IPS DF 6.9 (cell line): ENCODE measurements around the gene TMEM217.

Source experiments
- DNase-seq: peaks from one replicate; pipeline ENCODE4 v3.0.0-alpha.2; 2013; ENCODE audit warnings: low read depth, low spot score
- H3K27ac ChIP-seq: one replicate; pipeline ENCODE4 v1.5.1; 2013; ENCODE audit warnings: low read length, control low read depth
- H3K27me3 ChIP-seq: 2 replicates; pipeline ENCODE4 v1.6.1; 2013; ENCODE audit warnings: mild to moderate bottlenecking, low read length; ENCODE audit not compliant: control insufficient read depth, insufficient read depth
- H3K36me3 ChIP-seq: 2 replicates; pipeline ENCODE4 v1.6.1; 2013; ENCODE audit warnings: low read length; ENCODE audit not compliant: control insufficient read depth, insufficient read depth
- H3K4me1 ChIP-seq: 2 replicates; pipeline ENCODE4 v1.6.1; 2013; ENCODE audit warnings: low read length; ENCODE audit not compliant: control insufficient read depth, insufficient read depth
- H3K4me3 ChIP-seq: 2 replicates; pipeline ENCODE4 v1.5.1; 2013; ENCODE audit warnings: mild to moderate bottlenecking, low read length
- H3K9me3 ChIP-seq: 2 replicates; pipeline ENCODE4 v1.6.1; 2013; ENCODE audit warnings: low read length, inconsistent platforms; ENCODE audit not compliant: control insufficient read depth, insufficient read depth
- WGBS: extraction: QIAGEN DNeasy Blood & Tissue Kit; methylation state at CpG from one replicate; pipeline ENCODE4 v1.1.7; 2013; ENCODE audit warnings: mixed read lengths, missing lambda C conversion rate; ENCODE audit not compliant: insufficient read length, insufficient coverage; 5-methylcytosine and 5-hydroxymethylcytosine counted together

The TMEM217 gene

GRCh38 chr6:37244430-37245310 is 13.3 kb downstream of the TMEM217 start:
- no peak overlapping the region for H3K4me3 ChIP-seq
- no CpG with 5 or more reads among the region's 6 CpGs for WGBS
- no peak for DNase-seq
- H3K9me3 ChIP-seq = no peaks in the 10 kb centered on the region
- H3K36me3 ChIP-seq = no peaks in the 10 kb centered on the region
- no peaks in the 10 kb centered on the region for H3K27me3 ChIP-seq
- H3K27ac ChIP-seq = no peak overlapping the region
- no peaks in the 10 kb centered on the region for H3K4me1 ChIP-seq

DNA sequence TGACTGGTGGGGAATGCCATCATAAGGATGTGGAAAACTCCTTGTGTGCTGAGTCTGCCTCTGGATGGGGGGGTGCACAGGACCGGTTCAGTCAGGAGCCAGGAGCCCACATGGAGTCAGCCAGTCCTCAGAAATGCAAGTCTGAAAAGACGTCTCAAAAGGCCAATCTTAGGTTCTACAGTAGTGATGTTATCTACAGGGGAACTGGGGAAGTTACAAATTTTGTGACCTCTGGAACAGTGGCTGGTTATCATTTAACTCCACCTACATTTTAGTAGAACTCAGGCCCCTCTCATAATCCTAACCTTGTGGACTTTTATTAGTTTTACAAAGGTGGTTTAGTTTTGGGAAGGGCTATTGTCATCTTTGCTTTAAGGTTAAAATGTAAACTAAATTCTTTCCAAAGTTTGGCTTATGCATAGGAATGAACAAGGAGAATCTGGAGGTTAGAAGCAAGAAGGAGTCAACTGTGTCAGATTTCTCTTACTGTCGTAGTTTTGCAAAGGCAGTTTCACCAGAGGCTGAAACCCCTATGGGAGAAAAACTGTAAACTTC is 14.1 kb downstream of the TMEM217 start:
- no CpG with 5 or more reads among the region's 3 CpGs for WGBS
- H3K9me3 ChIP-seq = no peaks in the 10 kb centered on the region
- no peaks in the 10 kb centered on the region for H3K27me3 ChIP-seq
- H3K27ac ChIP-seq = no peak overlapping the region
- DNase-seq = no peak
- no peaks in the 10 kb centered on the region for H3K4me1 ChIP-seq
- H3K36me3 ChIP-seq = no peaks in the 10 kb centered on the region
- no peak overlapping the region for H3K4me3 ChIP-seq

DNA sequence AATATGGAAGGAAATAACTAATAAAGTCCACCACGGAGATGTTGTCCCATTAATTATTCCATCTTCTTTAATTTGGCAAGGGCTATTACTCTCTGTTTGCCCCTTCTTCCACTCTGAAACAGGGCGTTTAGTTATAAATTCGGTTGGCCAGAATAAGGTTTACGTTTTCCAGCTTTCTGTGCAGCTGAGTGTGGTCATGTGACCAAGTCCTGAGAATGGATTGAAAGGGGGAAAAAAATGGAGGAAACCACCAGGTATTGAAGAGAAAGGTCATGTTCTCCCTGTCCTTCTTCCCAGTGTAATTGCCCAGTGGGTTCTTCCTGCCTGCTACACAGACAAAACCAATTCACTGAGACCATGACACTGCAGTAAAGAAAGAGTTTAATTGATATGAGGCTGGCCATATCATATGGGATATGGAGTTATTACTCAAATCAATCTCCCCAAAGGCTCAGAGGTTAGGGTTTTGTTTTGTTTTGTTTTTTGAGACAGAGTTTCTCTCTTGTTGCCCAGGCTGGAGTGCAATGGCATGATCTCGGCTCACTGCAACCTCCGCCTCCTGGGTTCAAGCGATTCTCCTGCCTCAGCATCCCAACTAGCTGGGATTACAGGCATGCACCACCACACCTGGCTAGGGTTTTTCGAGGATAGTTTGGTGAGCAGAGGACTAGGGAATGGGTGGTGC is 14.7 kb downstream of the TMEM217 start:
- no peaks in the 10 kb centered on the region for H3K27me3 ChIP-seq
- H3K9me3 ChIP-seq = no peaks in the 10 kb centered on the region
- no CpG with 5 or more reads among the region's 8 CpGs for WGBS
- no peak overlapping the region for H3K27ac ChIP-seq
- no peaks in the 10 kb centered on the region for H3K36me3 ChIP-seq
- no peak overlapping the region for H3K4me3 ChIP-seq
- DNase-seq = no peak
- no peaks in the 10 kb centered on the region for H3K4me1 ChIP-seq

- no CpG with 5 or more reads among the region's 1 CpG for WGBS
- Histone ChIP-seq H3K36me3 (no peaks in the 10 kb centered on the region), H3K27me3 (no peaks in the 10 kb centered on the region), H3K4me3 (no peak overlapping the region), H3K4me1 (no peaks in the 10 kb centered on the region), H3K9me3 (no peaks in the 10 kb centered on the region), H3K27ac (no peak overlapping the region)
- DNase-seq = no peak
These were observed 15.4 kb downstream of the TMEM217 start for GRCh38 chr6:37242429-37243052.

- Histone ChIP-seq H3K4me3 (no peak overlapping the region), H3K27me3 (no peaks in the 10 kb centered on the region), H3K36me3 (no peaks in the 10 kb centered on the region), H3K9me3 (no peaks in the 10 kb centered on the region), H3K27ac (no peak overlapping the region), H3K4me1 (no peaks in the 10 kb centered on the region)
- DNase-seq = no peak
- WGBS = no CpG with 5 or more reads among the region's 5 CpGs
These were observed 16.0 kb downstream of the TMEM217 start for GRCh38 chr6:37241775-37242428.

DNA sequence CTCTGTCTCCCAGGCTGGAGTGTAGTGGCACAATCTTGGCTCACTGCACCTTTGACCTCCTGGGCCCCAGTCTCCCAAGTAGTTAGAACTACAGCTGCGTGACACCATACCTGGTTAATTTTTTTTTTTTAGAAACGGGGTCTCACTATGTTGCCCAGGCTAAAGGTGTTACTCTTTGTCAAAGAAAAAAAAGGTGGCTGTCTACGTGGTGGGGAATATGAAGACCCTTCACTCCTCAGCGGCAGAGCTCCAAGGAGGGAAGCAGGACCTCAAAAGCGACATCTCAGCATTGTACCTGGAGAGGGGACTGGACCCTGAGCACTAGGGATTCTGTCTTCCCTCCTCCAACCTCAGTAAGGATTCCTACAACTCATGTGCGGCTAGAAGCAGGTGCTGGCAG is 16.8 kb downstream of the TMEM217 start:
- no peak overlapping the region for H3K27ac ChIP-seq
- no peak overlapping the region for H3K4me3 ChIP-seq
- no peaks in the 10 kb centered on the region for H3K36me3 ChIP-seq
- WGBS = no CpG with 5 or more reads among the region's 6 CpGs
- H3K4me1 ChIP-seq = no peaks in the 10 kb centered on the region
- no peak for DNase-seq
- H3K27me3 ChIP-seq = no peaks in the 10 kb centered on the region
- H3K9me3 ChIP-seq = no peaks in the 10 kb centered on the region

GRCh38 chr6:37239950-37240713 is 17.8 kb downstream of the TMEM217 start:
- no peak for DNase-seq
- Histone ChIP-seq H3K4me3 (no peak overlapping the region), H3K4me1 (no peaks in the 10 kb centered on the region), H3K27me3 (no peaks in the 10 kb centered on the region), H3K36me3 (no peaks in the 10 kb centered on the region), H3K9me3 (no peaks in the 10 kb centered on the region), H3K27ac (no peak overlapping the region)
- no CpG with 5 or more reads among the region's 4 CpGs for WGBS

GRCh38 chr6:37239526-37239925 is 18.4 kb downstream of the TMEM217 start:
- no CpG with 5 or more reads among the region's 3 CpGs for WGBS
- Histone ChIP-seq H3K4me1 (no peaks in the 10 kb centered on the region), H3K27ac (no peak overlapping the region), H3K9me3 (no peaks in the 10 kb centered on the region), H3K4me3 (no peak overlapping the region), H3K36me3 (no peaks in the 10 kb centered on the region), H3K27me3 (no peaks in the 10 kb centered on the region)
- DNase-seq = no peak

DNA sequence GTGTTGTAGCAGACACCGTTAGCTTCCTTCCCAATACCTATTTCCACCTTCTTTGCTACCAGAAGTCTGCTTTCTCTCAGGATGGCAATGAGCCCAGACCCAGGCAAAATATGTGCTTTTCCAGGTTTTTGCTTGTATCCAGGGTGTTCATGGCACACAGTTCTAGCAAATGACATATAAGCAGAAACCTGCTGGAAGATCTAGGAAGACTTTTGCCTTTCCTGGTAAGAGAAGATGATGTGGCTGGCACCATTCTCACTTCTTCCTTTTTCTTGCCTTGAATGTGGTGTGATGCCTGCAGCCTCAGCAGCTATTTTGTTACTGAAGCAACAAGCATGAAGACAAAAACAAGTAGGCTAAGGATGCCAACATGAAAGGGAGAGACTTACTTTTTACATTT is 19.6 kb downstream of the TMEM217 start:
- no CpG with 5 or more reads among the region's 1 CpG for WGBS
- H3K4me1 ChIP-seq = no peaks in the 10 kb centered on the region
- H3K27ac ChIP-seq = no peak overlapping the region
- H3K36me3 ChIP-seq = no peaks in the 10 kb centered on the region
- H3K4me3 ChIP-seq = no peak overlapping the region
- no peaks in the 10 kb centered on the region for H3K27me3 ChIP-seq
- H3K9me3 ChIP-seq = no peaks in the 10 kb centered on the region
- no peak for DNase-seq
